Kidney epithelial cell (primary cell): ENCODE measurements around the gene F2RL3. TPM values are rescaled to one million over a fixed set of nuclear protein-coding genes. Genes with fewer than 3 reads are reported as not detected.
"Not testable (repeated sequence)": the region's sequence is repeated elsewhere in the genome, so short reads cannot be mapped to it uniquely, and the experiment has no call there.

Source experiments
- DNase-seq: peaks from one replicate; pipeline ENCODE4 v3.0.0-alpha.2; 2010; ENCODE audit warnings: low read depth
- H3K27me3 ChIP-seq: 2 replicates; pipeline ENCODE4 v1.6.0; 2011; ENCODE audit warnings: low read length; ENCODE audit not compliant: control insufficient read depth, insufficient read depth
- H3K36me3 ChIP-seq: 2 replicates; pipeline ENCODE4 v1.5.1; 2011; ENCODE audit warnings: low read length; ENCODE audit not compliant: control insufficient read depth, insufficient read depth
- H3K4me3 ChIP-seq: 2 replicates; pipeline ENCODE4 v1.5.1; 2011; ENCODE audit warnings: low read depth, mild to moderate bottlenecking, control low read depth, low read length
- total RNA-seq: library from RNA; depleted of rRNA; stranded (reverse); fragments of >200 nt; gene quantifications from 2 replicates; pipeline ENCODE4 v1.2.3, GENCODE V29; 2015
- TF ChIP-seq, protein P1 (sequence below): IDR thresholded peaks from 2 replicates; pipeline ENCODE4 v1.5.1; 2011; ENCODE audit warnings: mild to moderate bottlenecking, moderate library complexity, low read length, control low read depth, inconsistent platforms; ENCODE audit not compliant: insufficient read depth, poor library complexity, severe bottlenecking

Gene F2RL3
- total RNA-seq, 1 donor from 2014 or later: 0.88 TPM

DNA sequence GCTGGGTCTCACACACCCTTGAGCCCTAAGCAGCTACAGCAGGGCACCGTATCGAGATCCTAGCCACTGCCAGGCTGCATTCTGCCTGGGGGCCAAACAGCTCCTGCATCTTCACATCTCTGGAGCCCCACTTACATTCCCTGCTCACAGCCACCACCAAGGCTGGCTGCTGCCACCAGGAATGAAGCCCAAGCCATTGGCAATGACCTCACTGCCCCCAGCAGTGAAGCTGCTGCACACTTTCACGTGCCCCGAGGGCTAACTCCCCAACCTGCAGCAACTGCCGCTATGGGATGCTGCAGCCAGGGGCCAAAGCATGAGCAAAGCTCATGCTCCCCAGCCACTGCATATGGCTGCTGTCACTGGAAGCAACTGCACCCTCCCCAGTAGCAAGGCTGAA, 42.0 kb downstream of the F2RL3 start:
- TF ChIP-seq, protein P1, sequence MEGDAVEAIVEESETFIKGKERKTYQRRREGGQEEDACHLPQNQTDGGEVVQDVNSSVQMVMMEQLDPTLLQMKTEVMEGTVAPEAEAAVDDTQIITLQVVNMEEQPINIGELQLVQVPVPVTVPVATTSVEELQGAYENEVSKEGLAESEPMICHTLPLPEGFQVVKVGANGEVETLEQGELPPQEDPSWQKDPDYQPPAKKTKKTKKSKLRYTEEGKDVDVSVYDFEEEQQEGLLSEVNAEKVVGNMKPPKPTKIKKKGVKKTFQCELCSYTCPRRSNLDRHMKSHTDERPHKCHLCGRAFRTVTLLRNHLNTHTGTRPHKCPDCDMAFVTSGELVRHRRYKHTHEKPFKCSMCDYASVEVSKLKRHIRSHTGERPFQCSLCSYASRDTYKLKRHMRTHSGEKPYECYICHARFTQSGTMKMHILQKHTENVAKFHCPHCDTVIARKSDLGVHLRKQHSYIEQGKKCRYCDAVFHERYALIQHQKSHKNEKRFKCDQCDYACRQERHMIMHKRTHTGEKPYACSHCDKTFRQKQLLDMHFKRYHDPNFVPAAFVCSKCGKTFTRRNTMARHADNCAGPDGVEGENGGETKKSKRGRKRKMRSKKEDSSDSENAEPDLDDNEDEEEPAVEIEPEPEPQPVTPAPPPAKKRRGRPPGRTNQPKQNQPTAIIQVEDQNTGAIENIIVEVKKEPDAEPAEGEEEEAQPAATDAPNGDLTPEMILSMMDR: no peak
- Histone ChIP-seq H3K27me3 (no peaks in the 10 kb centered on the region), H3K36me3 (no peaks in the 10 kb centered on the region), H3K4me3 (no peak overlapping the region)
- no peak for DNase-seq

DNA sequence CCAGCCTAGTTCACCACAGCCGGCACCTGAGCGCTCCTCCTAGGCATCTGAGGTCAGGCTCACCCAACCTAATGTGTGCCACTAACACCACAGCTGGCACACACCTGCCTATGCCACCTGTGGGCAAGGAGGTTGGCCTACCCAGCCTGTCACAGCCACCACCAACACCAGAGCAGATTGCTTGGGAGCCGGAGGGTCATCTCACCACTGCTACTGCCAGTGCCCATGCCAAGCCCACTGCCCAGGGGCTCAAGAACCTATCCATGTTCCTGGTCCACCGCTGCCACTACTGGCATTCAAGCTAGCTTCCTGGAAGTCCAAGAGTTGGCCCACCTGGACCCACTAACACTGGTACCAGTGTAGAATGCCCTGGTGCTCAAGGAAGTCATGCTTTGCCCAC, 42.5 kb downstream of the F2RL3 start:
- Histone ChIP-seq H3K4me3 (no peak overlapping the region), H3K27me3 (no peaks in the 10 kb centered on the region), H3K36me3 (no peaks in the 10 kb centered on the region)
- TF ChIP-seq, protein P1: no peak
- no peak for DNase-seq

DNA sequence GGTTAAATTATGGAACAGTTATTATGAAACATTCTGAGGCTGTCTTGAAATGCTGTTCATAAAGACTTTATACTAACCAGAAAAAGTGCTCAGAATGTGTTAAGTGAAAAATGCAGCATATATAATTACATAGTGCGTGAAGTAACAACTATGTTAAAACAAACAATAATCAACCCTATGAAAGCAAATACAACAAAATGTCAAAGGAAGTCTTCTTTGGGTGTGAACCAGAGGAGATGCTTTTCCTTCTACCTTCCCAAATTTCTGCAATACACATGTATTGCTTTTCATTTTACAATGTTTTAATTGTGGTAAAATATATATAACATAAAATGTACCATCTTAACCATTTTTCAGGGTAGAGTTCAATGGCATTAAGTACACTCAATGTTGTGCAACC, 45.7 kb downstream of the F2RL3 start:
- no peak overlapping the region for H3K4me3 ChIP-seq
- no peaks in the 10 kb centered on the region for H3K36me3 ChIP-seq
- DNase-seq: no peak
- TF ChIP-seq, protein P1: no peak
- no peaks in the 10 kb centered on the region for H3K27me3 ChIP-seq

DNA sequence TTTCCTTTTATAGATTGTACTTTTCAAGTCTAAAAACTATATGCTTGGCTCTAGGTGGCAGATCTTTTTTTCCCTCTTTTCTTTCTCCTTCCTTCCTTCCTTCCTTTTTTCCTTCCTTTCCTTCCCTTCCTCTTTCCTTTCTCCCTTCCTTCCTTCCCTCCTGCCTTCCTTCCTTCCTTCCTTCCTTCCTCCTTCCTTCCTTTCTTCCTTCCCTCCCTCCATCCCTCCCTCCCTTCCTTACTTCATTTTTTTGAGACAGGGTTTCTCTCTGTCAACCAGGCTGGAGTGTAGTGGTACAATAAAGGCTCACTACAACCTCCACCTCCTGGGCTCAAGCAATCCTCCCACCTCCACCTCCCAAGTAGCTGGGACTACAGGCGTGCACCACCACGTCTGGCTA, 48.1 kb downstream of the F2RL3 start:
- no peak overlapping the region for H3K4me3 ChIP-seq
- no peaks in the 10 kb centered on the region for H3K36me3 ChIP-seq
- TF ChIP-seq, protein P1: no peak
- DNase-seq: no peak
- H3K27me3 ChIP-seq: no peaks in the 10 kb centered on the region

DNA sequence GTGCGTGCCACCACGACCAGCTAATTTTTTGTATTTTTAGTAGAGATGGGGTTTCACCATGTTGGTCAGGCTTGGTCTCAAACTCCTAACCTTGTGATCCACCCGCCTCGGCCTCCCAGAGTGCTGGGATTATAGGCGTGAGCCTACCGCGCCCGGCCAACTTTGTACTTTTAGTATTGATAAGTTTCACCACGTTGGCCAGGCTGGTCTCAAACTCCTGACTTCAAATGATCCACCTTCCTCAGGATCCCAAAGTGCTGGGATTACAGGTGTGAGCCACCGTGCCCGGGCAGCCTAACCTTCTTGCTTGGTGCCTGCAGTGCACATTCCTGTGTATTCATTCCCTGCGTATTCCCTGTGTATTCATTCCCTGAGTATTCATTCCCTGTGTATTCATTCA, 49.0 kb downstream of the F2RL3 start:
- not testable (repeated sequence) for DNase-seq, H3K36me3 ChIP-seq

DNA sequence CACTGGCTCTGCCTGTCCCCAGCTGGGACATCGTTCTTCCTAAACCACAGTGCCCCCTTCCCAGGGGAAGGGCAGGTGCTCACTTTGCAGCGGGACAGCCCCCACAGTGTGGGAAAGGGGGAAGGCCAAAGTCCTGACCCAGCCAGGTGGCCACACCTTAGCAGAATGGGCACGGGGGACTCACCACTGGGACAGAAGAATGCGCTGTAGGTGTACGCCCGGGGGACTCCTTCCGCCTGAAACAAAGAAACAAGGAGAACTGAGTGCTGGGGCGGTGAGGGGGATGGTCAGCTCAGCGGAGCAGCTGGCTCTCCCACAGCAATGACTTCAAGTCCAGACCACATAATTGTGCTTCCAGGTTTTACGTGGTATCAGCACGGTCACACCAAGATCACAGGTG, 49.4 kb downstream of the F2RL3 start:
- no peak overlapping the region for H3K4me3 ChIP-seq
- H3K27me3 ChIP-seq: no peaks in the 10 kb centered on the region
- TF ChIP-seq, protein P1: no peak
- DNase-seq: no peak
- H3K36me3 ChIP-seq: no peaks in the 10 kb centered on the region

More for the DNA sequence above, 49.0 kb downstream of the F2RL3 start:
- not testable (repeated sequence) for H3K4me3 ChIP-seq, H3K27me3 ChIP-seq

DNA sequence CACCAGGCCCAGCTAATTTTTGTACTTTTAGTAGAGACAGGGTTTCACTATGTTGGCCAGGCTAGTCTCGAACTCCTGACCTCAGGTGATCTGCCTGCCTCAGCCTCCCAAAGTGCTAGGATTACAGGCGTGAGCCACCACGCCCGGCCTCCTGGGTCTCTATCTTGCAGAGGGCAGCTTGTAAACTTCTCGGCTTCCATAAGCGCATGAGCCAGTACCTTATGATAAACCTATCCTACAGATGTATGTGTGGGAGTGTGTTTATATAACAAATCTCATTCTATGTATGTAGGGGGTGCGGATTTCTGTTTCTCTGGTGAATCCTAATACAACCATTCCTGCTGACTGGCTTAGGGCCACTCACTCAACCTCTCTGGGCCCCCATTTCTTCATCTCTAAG, 51.3 kb downstream of the F2RL3 start:
- H3K27me3 ChIP-seq, H3K36me3 ChIP-seq, H3K4me3 ChIP-seq, DNase-seq: not testable (repeated sequence)
